GM23248 (cell line): ENCODE results near the gene MFRP. TPM values are rescaled to one million over a fixed set of nuclear protein-coding genes. Genes with fewer than 3 reads are reported as not detected.

Source experiments
- DNase-seq: peaks from one replicate; pipeline ENCODE4 v3.0.0-alpha.2; 2015
- H2AFZ ChIP-seq: fragments of 200-600 bp; sonication (generic); 2 replicates; pipeline ENCODE4 v1.6.1; 2016; ENCODE audit warnings: antibody characterized with exemption
- H3F3A ChIP-seq: fragments of 200-600 bp; sonication (generic); 2 replicates; pipeline ENCODE4 v1.6.1; 2016; ENCODE audit warnings: mild to moderate bottlenecking, antibody characterized with exemption, mixed run types; ENCODE audit not compliant: insufficient read depth
- H3K27ac ChIP-seq: fragments of 200-600 bp; sonication (generic); 2 replicates; pipeline ENCODE4 v1.5.1; 2016; ENCODE audit warnings: mild to moderate bottlenecking
- H3K27me3 ChIP-seq: fragments of 200-600 bp; sonication (generic); replicated peaks from 2 replicates; pipeline ENCODE4 v1.6.1; 2016; ENCODE audit warnings: mild to moderate bottlenecking; ENCODE audit not compliant: insufficient read depth
- H3K36me3 ChIP-seq: fragments of 200-600 bp; sonication (generic); 2 replicates; pipeline ENCODE4 v1.6.1; 2016; ENCODE audit warnings: low read depth, mild to moderate bottlenecking
- H3K4me1 ChIP-seq: fragments of 200-600 bp; sonication (generic); 2 replicates; pipeline ENCODE4 v1.6.1; 2016; ENCODE audit warnings: mild to moderate bottlenecking; ENCODE audit not compliant: insufficient read depth
- H3K4me2 ChIP-seq: fragments of 200-600 bp; sonication (generic); one replicate; pipeline ENCODE4 v1.6.1; 2016; ENCODE audit warnings: mild to moderate bottlenecking; ENCODE audit not compliant: unreplicated experiment
- H3K4me3 ChIP-seq: fragments of 200-600 bp; sonication (generic); 2 replicates; pipeline ENCODE4 v1.5.1; 2016; ENCODE audit warnings: mild to moderate bottlenecking
- H3K79me2 ChIP-seq: fragments of 200-600 bp; sonication (generic); 2 replicates; pipeline ENCODE4 v1.6.1; 2016; ENCODE audit warnings: mild to moderate bottlenecking; ENCODE audit not compliant: insufficient read depth
- H3K9ac ChIP-seq: fragments of 200-600 bp; sonication (generic); 2 replicates; pipeline ENCODE4 v1.6.1; 2016; ENCODE audit warnings: mild to moderate bottlenecking
- H3K9me2 ChIP-seq: fragments of 200-600 bp; sonication (generic); 2 replicates; pipeline ENCODE4 v1.6.1; 2016; ENCODE audit warnings: mixed run types, mild to moderate bottlenecking, moderate library complexity; ENCODE audit not compliant: insufficient read depth
- H3K9me3 ChIP-seq: fragments of 200-600 bp; sonication (generic); one replicate; pipeline ENCODE4 v1.6.1; 2017; ENCODE audit warnings: low read depth
- H4K20me1 ChIP-seq: fragments of 200-600 bp; sonication (generic); 2 replicates; pipeline ENCODE4 v1.6.0; 2016; ENCODE audit not compliant: insufficient read depth
- EZH2 ChIP-seq: fragments of 200-600 bp; sonication (generic); IDR thresholded peaks from 2 replicates; pipeline ENCODE4 v1.6.1; 2018; ENCODE audit warnings: antibody characterized with exemption, mild to moderate bottlenecking; ENCODE audit not compliant: insufficient read depth, poor library complexity, severe bottlenecking
- EZH2phosphoT487 ChIP-seq: fragments of 200-600 bp; sonication (generic); IDR thresholded peaks from 2 replicates; pipeline ENCODE4 v1.6.1; 2018; ENCODE audit warnings: antibody characterized with exemption, moderate library complexity, mild to moderate bottlenecking, low read depth; ENCODE audit not compliant: insufficient read depth
- WGBS, 2 experiments: methylation state at CpG; one replicate each; pipeline ENCODE4 v1.1.6; 2015 to 2017; ENCODE audit warnings: low lambda C conversion rate in 2 of 2, low coverage in 1 of 2; ENCODE audit errors: missing lambda C conversion rate in 2 of 2; 5-methylcytosine and 5-hydroxymethylcytosine counted together
- in situ Hi-C: fragments of 300-500 bp; cut with MboI; formaldehyde crosslinking; loops from 2 replicates; pipeline ENCODE4 v1.15.0; 2020
- polyA plus RNA-seq: library from polyadenylated mRNA; unstranded; fragments of >200 nt; fragmentation: Nextera tagmentation; extraction: Ambion mirVana; gene quantifications from 2 replicates; pipeline ENCODE4 v1.2.1, GENCODE V29; 2016
- total RNA-seq: library from RNA; depleted of rRNA; stranded (reverse); fragments of >200 nt; shearing (Covaris generic); gene quantifications from 2 replicates; pipeline ENCODE4 v1.2.3, GENCODE V29; 2014

The MFRP gene
- total and polyA plus RNA-seq, 2 experiments from 2014 or later: not detected

GRCh38 chr11:119363081-119363850 lies 16.8 kb upstream of the MFRP start:
- no peaks in the 10 kb centered on the region for H3K9me2 ChIP-seq
- H3K27ac ChIP-seq: no peak overlapping the region
- H3K4me3 ChIP-seq: no peak overlapping the region
- peak overlapping the region; percentile 65 for H3K4me2 ChIP-seq
- H3K36me3 ChIP-seq: no peaks in the 10 kb centered on the region
- no peaks in the 10 kb centered on the region for H3K79me2 ChIP-seq
- no peak overlapping the region for H2AFZ ChIP-seq
- H3K9ac ChIP-seq: no peak overlapping the region
- H3K4me1 ChIP-seq: peaks cover 32% of the 10 kb centered on the region
- no peak for DNase-seq
- no peak for TF ChIP-seq EZH2phosphoT487
- TF ChIP-seq EZH2: no peak
- peaks cover 26% of the 10 kb centered on the region for H3F3A ChIP-seq
- peaks cover 6% of the 10 kb centered on the region; the same call in 1 of the 2 replicates for H3K27me3 ChIP-seq
- in situ Hi-C loops: no loop called here
- no peaks in the 10 kb centered on the region for H3K9me3 ChIP-seq
- no peaks in the 10 kb centered on the region for H4K20me1 ChIP-seq
- WGBS, 2 experiments: 71 to 85% methylated on average over 28 to 44 of the region's 44 CpGs

- Histone ChIP-seq H3K79me2 (no peaks in the 10 kb centered on the region), H2AFZ (no peak overlapping the region), H3F3A (peaks cover 26% of the 10 kb centered on the region), H3K27ac (no peak overlapping the region), H3K9me2 (no peaks in the 10 kb centered on the region), H3K4me1 (peaks cover 32% of the 10 kb centered on the region), H3K9ac (no peak overlapping the region), H3K9me3 (no peaks in the 10 kb centered on the region), H4K20me1 (no peaks in the 10 kb centered on the region), H3K4me2 (no peak overlapping the region), H3K36me3 (no peaks in the 10 kb centered on the region), H3K4me3 (no peak overlapping the region), H3K27me3 (0 out of 2 replicates have a peak, but pooled peaks cover 6% of the 10 kb centered on the region)
- in situ Hi-C loops: no loop called here
- no peak for DNase-seq
- WGBS, 2 experiments: 97 to 98% methylated on average over 5 of the region's 5 CpGs
- TF ChIP-seq EZH2 (no peak), EZH2phosphoT487 (no peak)
Observed at GRCh38 chr11:119362741-119363080, 16.2 kb upstream of the MFRP start.

GRCh38 chr11:119361941-119362725 lies 15.6 kb upstream of the MFRP start:
- Histone ChIP-seq H3K9me2 (no peaks in the 10 kb centered on the region), H3K36me3 (no peaks in the 10 kb centered on the region), H3K9me3 (no peaks in the 10 kb centered on the region), H3K9ac (no peak overlapping the region), H2AFZ (no peak overlapping the region), H3K27me3 (0 out of 2 replicates have a peak, but pooled peaks cover 6% of the 10 kb centered on the region), H3K79me2 (no peaks in the 10 kb centered on the region), H3K4me3 (no peak overlapping the region), H3F3A (peaks cover 26% of the 10 kb centered on the region), H3K4me2 (no peak overlapping the region), H4K20me1 (no peaks in the 10 kb centered on the region), H3K4me1 (peaks cover 32% of the 10 kb centered on the region), H3K27ac (no peak overlapping the region)
- 77 to 80% methylated on average over 11 of the region's 11 CpGs for WGBS, 2 experiments
- in situ Hi-C loops: no loop called here
- no peak for TF ChIP-seq EZH2phosphoT487
- TF ChIP-seq EZH2: no peak
- no peak for DNase-seq

- Histone ChIP-seq H3K79me2 (no peaks in the 10 kb centered on the region), H4K20me1 (no peaks in the 10 kb centered on the region), H3K9ac (no peak overlapping the region), H3K27me3 (0 out of 2 replicates have a peak, but pooled peaks cover 6% of the 10 kb centered on the region), H3K4me2 (peak overlapping the region; percentile 47), H3K36me3 (no peaks in the 10 kb centered on the region), H3K9me2 (no peaks in the 10 kb centered on the region), H3F3A (peaks cover 26% of the 10 kb centered on the region), H3K4me3 (no peak overlapping the region), H3K27ac (peak overlapping the region; percentile 49), H3K9me3 (no peaks in the 10 kb centered on the region), H2AFZ (no peak overlapping the region), H3K4me1 (peaks cover 32% of the 10 kb centered on the region)
- in situ Hi-C loops: no loop called here
- 20 to 23% methylated on average over 8 of the region's 8 CpGs for WGBS, 2 experiments
- TF ChIP-seq EZH2phosphoT487: peak; percentile 89; the same call in 1 of the 2 replicates
- no peak for TF ChIP-seq EZH2
- DNase-seq: peak; percentile 92
Observed at GRCh38 chr11:119361056-119361787, 14.7 kb upstream of the MFRP start.
